ENCODE results near the gene PPIG. TPM values are rescaled to one million over a fixed set of nuclear protein-coding genes. Genes with fewer than 3 reads are reported as not detected.
"Not testable (repeated sequence)": the region's sequence is repeated elsewhere in the genome, so short reads cannot be mapped to it uniquely, and the experiment has no call there.

The PPIG gene
- total and polyA plus RNA-seq, 9 of the 15 experiments (the other 6 are each of a cell fraction or from before 2014, with no cell fraction given) = 52.5 to 166 (median 124) TPM

GRCh38 chr2:169570752-169571151 lies 13.4 kb upstream of the PPIG start (continued):
- peak; percentile 63; the same call in 1 of the 2 replicates for TF ChIP-seq ADNP (tag; IDR thresholded peaks at IDR 0.05)
- peak; percentile 23 to 33; a peak in 1 of 4 replicates for TF ChIP-seq TRIM24 (IDR thresholded peaks at IDR 0.05)
- not testable (repeated sequence) for TF ChIP-seq JUND (IDR thresholded peaks at IDR 0.05; ENCODE audit: borderline replicate concordance, low read depth, low read length)
- TF ChIP-seq JUND (tag; IDR thresholded peaks at IDR 0.05; ENCODE audit: borderline replicate concordance, low read depth, low read length) = 0 out of 3 replicates have a peak, but pooled peaks have one; percentile 36
- 0 out of 2 replicates have a peak, but pooled peaks have one; percentile 47 for TF ChIP-seq SMARCE1 (IDR thresholded peaks at IDR 0.05)
- TF ChIP-seq CBFA2T3 (IDR thresholded peaks at IDR 0.05) = 0 out of 2 replicates have a peak, but pooled peaks have one; percentile 8
- TF ChIP-seq LARP7 (IDR thresholded peaks at IDR 0.05) = peak; percentile 61; the same call in 1 of the 2 replicates
- 0 out of 2 replicates have a peak, but pooled peaks have one; percentile 28 for TF ChIP-seq CXXC5 (CRISPR knock-in tag; IDR thresholded peaks at IDR 0.05)
- 0 out of 2 replicates have a peak, but pooled peaks have one; percentile 11 for TF ChIP-seq ARID2 (IDR thresholded peaks at IDR 0.05)
- TF ChIP-seq TRIM28 (IDR thresholded peaks at IDR 0.05) = 0 out of 2 replicates have a peak, but pooled peaks have one; percentile 18
- peak in 1 of 2 experiments; percentile 27; a peak in 1 of 3 replicates for TF ChIP-seq CBX3 (IDR thresholded peaks at IDR 0.05; ENCODE audit: borderline replicate concordance in 1 of 2, low read length in 2 of 2)

GRCh38 chr2:169571571-169571970 lies 12.6 kb upstream of the PPIG start:
- peak overlapping the region; percentile 25; the same call in 1 of the 2 replicates for H2AFZ ChIP-seq (ENCODE audit: low read depth, low read length)
- ChIA-PET CTCF (ENCODE audit: low intra/inter-chr PET ratio) (no interaction called here), POLR2A (interaction anchor here (0.5 to 3.4 kb wide), 8 partner anchors 10 to 212 kb away, joined by 3 to 17 read pairs (median 5); no protein-coding TSS in a partner anchor)
- 21% methylated on average over 3 of the region's 3 CpGs for WGBS (ENCODE audit: insufficient coverage, low coverage, missing lambda C conversion rate)
- no peaks in the 10 kb centered on the region for H4K20me1 ChIP-seq (replicated peaks; ENCODE audit: control insufficient read depth, insufficient read depth, low read length)
- H3K9me1 ChIP-seq (ENCODE audit: control insufficient read depth, insufficient read depth, low read length) = no peaks in the 10 kb centered on the region
- no peaks in the 10 kb centered on the region for H3K27me3 ChIP-seq (ENCODE audit: control insufficient read depth in 2 of 2, insufficient read depth in 2 of 2, low read length in 2 of 2)
- DNase-seq (ENCODE audit: extremely low read depth in 1 of 4, low spot score in 3 of 4) (no peak), FAIRE-seq (no peak), ATAC-seq (no peak)
- H3K4me2 ChIP-seq (ENCODE audit: insufficient read depth, low read length) = peak overlapping the region; percentile 76
- no peaks in the 10 kb centered on the region for H3K9me3 ChIP-seq (replicated peaks; ENCODE audit: control insufficient read depth, insufficient read depth, low read depth, low read length)
- in situ Hi-C loops (cut with MboI) = no loop called here
- H3K36me3 ChIP-seq (ENCODE audit: control insufficient read depth, insufficient read depth, low read length) = peaks cover 31% of the 10 kb centered on the region
- peaks cover 4 to 18% of the 10 kb centered on the region in 2 experiments; a peak in 4 of 5 replicates for H3K4me1 ChIP-seq (replicated peaks in 1 of 2; ENCODE audit: control insufficient read depth in 2 of 2, insufficient read depth in 2 of 2, low read length in 2 of 2)
- BruUV-seq (replicated peaks) = no TSS peak
- peak overlapping the region; percentile 76 to 80; a peak in 3 of 4 replicates for H3K9ac ChIP-seq (ENCODE audit: insufficient read depth in 1 of 2, low read depth in 2 of 2, low read length in 2 of 2)
- intact Hi-C loops (cut with micrococcal nuclease) = loop anchor here (5.0 to 10.0 kb wide), 2 partner anchors 101 to 353 kb away; no protein-coding TSS in a partner anchor
- H3K79me2 ChIP-seq (ENCODE audit: control insufficient read depth, insufficient read depth, low read length) = peaks cover 64% of the 10 kb centered on the region
- H3K4me3 ChIP-seq = peak overlapping the region; percentile 31
- peak overlapping the region; percentile 85; the same call in 2 of the 3 replicates for H3K27ac ChIP-seq (ENCODE audit: extremely low read depth, low read depth, low read length)
- no peak for TF ChIP-seq POLR2G (IDR thresholded peaks at IDR 0.05; ENCODE audit: low read depth, low read length)
- no peak for TF ChIP-seq MED1 (CRISPR knock-in tag; IDR thresholded peaks at IDR 0.05; ENCODE audit: borderline replicate concordance)
- TF ChIP-seq ZNF512 (tag; IDR thresholded peaks at IDR 0.05) = no peak
- no peak for TF ChIP-seq POLR2AphosphoS5 (IDR thresholded peaks at IDR 0.05; ENCODE audit: control insufficient read depth, insufficient read depth, low read depth, low read length)
- TF ChIP-seq ZNF395 (CRISPR knock-in tag; IDR thresholded peaks at IDR 0.05) = no peak
- no peak for TF ChIP-seq MECOM (CRISPR knock-in tag; IDR thresholded peaks at IDR 0.05)
- 0 out of 2 replicates have a peak, but pooled peaks have one; percentile 7 for TF ChIP-seq MAFK (IDR thresholded peaks at IDR 0.05; ENCODE audit: low read length)
- TF ChIP-seq ZNF23 (CRISPR knock-in tag; IDR thresholded peaks at IDR 0.05) = no peak
- peak; percentile 56 for TF ChIP-seq MAFG (tag; conservative IDR thresholded peaks at IDR 0.05)
- TF ChIP-seq SMARCA5 (IDR thresholded peaks at IDR 0.05) = no peak
- no peak for TF ChIP-seq GABPB2 (CRISPR knock-in tag; conservative IDR thresholded peaks at IDR 0.05)
